Embryonic facial prominence (tissue), 1 donor: Measurements from ENCODE around the gene SLC39A13.

Source experiments
- DNase-seq: peaks from one replicate; pipeline ENCODE4 v3.0.0-alpha.2; 2016; ENCODE audit errors: extremely low spot score

SLC39A13 gene

GRCh38 chr11:47403135-47403534 is 5.3 kb upstream of the SLC39A13 start:
- no peak for DNase-seq

DNA sequence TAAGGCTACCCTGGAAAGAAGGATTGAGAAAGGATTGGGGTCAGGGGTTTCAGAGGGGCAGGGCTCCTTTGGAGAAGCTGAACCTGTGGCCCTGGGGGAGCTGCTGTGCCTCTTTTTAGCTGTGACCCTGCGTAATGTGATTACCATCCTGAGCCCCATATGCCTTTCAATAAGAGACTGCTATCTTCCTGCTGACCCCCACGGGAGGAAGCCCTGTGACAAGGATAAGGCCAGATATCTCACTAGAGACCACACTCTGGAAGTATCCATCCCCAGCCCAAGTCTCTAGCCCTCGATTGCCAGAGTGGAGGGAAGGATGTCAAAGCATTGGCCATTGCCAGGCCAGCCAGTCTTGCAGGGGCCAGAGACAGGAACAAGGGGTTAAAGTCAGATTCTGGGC is 4.8 kb upstream of the SLC39A13 start:
- no peak for DNase-seq

- no peak for DNase-seq
Measured at GRCh38 chr11:47406896-47407745, 1.3 kb upstream of the SLC39A13 start.

- no peak for DNase-seq
Measured at GRCh38 chr11:47408598-47409439, 429 bp downstream of the SLC39A13 start.

- no peak for DNase-seq
Measured at GRCh38 chr11:47409440-47410369, 1.3 kb downstream of the SLC39A13 start.

DNA sequence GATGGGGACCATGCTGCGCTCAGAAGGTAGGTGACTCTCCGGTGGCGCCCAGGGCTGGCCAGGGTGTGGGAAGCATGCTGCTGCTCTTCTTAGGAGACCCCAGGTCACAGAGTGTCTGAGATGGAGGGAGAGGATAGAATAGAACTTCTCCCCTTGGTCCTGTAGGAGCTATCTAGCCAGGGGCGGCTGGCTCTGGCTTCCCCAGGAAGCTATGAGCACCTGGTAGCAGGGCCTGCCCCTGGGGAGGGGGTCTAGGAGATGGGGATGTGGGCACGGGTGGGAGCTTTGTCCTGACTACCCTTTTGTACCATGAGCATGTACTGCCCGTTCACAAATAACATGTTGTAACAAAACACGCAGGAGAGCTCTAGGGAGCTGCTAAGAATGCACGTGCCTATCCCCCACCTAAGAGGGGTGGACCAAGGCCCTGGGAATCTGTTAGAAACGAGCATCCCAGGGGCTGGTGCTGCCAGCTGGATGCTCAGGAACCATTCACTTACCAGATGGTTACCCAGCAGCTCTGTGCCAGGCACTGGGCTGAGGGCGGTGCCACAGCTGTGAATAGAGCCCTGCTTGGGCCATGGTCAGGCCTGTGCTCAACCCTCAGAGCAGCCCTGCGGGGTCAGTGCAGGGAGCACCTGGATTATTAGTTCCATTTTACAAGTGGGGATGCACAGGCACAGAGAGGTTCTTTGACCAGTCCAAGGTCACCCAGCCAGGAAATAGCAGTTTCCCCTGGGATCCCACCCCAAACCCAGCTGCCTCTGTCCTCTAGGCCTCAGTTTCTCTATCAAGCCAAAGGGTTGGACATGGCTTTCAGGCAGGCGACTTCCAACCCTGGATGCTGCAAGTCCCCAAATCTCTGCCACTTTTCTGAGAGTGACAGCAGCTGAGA is 2.2 kb downstream of the SLC39A13 start:
- DNase-seq, result no peak

DNA sequence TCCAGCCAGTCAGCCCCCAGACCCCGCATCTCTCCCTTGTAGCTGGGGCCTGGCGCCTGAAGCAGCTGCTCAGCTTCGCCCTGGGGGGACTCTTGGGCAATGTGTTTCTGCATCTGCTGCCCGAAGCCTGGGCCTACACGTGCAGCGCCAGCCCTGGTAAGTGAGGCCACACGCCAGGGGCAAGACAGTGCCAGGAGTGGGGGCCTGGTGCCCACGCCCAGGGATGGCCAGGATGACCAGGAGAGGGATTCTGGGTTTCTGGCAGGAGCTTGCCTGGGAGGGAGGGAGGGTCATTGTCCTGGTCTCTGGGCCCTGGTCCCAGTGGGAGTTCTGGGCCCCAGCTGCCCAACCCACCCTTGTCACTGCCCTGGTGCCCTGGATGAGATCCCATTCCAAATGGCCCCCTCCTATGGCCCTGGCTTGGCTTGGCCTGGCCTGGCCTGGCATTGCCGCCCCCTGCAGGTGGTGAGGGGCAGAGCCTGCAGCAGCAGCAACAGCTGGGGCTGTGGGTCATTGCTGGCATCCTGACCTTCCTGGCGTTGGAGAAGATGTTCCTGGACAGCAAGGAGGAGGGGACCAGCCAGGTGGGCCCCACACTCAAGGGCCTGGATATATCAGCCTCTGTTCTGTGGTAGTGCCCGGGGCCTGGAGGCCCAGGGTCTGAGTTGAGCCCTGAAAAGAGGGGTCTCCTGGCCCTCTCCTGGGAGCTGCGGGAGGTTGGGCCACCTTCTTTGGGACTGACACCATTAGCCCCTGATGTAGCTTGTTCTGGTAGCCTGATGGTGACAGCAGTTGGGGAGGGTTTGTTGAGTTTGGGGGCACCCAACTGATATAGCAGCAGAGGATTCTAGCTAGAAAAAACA is 3.7 kb downstream of the SLC39A13 start:
- DNase-seq, result no peak

DNA sequence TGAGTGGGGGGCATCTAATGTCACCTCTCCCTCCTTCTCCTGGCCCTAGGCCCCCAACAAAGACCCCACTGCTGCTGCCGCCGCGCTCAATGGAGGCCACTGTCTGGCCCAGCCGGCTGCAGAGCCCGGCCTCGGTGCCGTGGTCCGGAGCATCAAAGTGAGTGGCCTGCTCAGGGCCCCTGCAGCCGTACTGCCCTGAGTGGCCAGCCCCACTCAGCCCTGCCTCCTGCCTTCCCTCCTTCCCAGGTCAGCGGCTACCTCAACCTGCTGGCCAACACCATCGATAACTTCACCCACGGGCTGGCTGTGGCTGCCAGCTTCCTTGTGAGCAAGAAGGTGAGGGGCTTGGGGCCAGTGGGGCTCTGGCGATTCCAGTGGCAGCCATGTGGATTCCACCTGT is 5.0 kb downstream of the SLC39A13 start:
- no peak for DNase-seq

DNA sequence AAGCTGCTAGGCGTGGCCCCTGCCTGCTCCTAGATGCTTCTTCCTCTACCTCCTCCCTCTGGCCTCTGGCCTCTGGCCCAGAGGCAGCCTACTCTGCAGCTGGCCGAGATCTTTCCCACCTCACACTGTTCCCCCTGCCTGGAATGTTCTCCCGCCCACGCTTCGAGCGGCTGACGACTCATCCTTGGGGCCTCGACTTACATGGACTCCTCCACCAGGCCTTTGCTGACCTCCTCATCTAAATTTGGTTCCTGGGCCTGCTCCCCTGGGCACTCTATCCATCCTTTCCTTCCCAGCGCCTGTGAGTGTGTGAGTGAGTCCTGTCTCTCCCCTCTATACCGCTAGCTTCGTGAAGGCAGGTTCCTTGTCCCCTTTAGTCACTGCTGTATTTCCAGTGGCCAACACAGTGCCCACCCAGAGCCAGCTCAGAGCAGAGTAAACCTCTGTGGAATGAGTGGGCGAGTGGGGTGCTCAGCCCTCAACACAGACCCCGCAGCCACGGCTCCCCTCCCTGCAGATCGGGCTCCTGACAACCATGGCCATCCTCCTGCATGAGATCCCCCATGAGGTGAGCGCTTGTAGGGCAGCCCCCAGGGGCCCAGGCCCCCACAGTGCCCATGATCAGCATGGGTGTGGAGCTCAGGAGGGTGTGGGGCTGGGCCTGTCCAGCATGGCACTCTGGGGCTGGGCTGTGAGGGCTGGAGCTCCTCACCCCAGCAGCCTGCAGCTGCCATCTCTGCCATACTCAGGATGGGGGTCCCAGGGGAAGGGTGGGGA is 5.7 kb downstream of the SLC39A13 start:
- DNase-seq, result no peak

DNA sequence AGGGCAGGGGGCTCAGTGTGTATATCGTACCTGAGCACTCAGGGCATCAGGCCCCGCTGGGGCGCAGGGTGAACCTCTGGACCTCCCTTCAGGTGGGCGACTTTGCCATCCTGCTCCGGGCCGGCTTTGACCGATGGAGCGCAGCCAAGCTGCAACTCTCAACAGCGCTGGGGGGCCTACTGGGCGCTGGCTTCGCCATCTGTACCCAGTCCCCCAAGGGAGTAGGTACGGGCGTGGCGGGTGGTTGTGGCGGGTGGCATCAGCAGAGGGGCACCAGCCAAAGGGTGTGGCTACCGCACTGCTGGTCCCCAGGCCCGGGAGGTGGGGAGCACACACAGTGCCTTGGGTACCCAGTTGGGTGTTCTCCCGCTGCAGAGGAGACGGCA is 6.3 kb downstream of the SLC39A13 start:
- no peak for DNase-seq

DNA sequence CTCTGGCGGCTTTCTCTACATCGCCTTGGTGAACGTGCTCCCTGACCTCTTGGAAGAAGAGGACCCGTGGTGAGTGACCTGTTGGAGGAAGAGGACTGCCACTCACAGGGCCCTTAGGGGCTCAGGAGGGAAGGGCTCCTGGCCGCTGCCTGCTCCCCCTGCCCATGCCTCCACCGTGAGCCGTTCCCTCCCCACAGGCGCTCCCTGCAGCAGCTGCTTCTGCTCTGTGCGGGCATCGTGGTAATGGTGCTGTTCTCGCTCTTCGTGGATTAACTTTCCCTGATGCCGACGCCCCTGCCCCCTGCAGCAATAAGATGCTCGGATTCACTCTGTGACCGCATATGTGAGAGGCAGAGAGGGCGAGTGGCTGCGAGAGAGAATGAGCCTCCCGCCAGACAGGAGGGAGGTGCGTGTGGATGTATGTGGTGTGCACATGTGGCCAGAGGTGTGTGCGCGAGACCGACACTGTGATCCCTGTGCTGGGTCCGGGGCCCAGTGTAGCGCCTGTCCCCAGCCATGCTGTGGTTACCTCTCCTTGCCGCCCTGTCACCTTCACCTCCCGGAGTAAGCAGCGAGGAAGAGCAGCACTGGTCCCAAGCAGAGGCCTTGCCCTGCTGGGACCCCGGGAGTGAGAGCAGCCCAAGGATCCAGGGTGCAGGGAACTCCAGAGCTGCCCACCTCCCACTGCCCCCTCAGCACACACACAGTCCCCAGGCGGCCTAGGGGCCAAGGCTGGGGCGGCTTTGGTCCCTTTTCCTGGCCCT is 6.9 kb downstream of the SLC39A13 start:
- DNase-seq, result no peak

DNA sequence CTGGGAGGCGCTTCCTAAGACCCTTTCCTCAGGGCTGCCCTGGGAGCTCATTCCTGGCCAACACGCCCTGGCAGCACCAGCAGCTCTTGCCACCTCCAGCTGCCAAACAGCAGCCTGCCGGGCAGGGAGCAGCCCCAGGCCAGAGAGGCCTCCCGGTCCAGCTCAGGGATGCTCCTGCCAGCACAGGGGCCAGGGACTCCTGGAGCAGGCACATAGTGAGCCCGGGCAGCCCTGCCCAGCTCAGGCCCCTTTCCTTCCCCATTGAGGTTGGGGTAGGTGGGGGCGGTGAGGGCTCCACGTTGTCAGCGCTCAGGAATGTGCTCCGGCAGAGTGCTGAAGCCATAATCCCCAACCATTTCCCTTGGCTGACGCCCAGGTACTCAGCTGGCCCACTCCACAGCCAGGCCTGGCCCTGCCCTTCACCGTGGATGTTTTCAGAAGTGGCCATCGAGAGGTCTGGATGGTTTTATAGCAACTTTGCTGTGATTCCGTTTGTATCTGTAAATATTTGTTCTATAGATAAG is 7.6 kb downstream of the SLC39A13 start:
- DNase-seq, result no peak

DNA sequence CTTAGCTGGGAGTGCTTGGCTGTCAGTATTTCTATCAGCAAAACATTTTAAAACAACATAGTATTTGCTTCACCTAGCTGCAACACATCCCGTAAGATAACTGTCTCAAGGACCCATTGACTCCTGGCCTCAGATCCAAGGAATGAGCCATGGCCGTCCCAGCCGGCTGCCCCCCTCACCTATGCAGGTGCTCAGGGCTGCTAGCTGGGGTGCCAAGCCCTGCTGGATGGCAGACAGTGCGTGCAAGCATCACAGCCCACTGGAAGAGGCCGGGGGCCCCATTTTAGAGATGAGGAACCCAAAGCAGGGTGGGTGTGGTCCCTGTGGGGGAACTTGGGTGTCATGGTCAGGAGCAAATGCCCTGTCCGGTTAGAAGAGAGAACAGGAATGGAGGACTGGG is 9.3 kb downstream of the SLC39A13 start:
- DNase-seq, result no peak

GRCh38 chr11:47418454-47419259 is 10.3 kb downstream of the SLC39A13 start:
- no peak for DNase-seq

DNA sequence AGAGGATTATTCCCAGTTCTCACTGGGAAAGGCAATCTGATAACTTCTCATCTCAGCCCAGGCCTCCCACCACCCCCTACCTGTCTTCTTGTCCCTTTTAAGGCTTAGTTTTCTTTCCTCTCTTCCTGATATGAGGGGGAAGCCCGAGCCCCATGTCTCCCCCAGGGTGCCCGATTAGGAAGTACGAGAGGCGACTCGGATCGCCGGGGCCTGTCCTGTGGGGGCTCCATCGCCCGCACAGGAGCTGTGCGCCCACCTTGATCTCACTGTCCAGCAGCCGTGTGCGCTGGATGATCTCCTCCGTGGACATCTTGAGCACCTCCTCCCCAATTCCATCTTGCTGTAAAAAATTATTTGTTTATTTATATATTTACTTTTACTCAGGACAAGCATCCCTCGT is 17.2 kb downstream of the SLC39A13 start:
- DNase-seq, result no peak

DNA sequence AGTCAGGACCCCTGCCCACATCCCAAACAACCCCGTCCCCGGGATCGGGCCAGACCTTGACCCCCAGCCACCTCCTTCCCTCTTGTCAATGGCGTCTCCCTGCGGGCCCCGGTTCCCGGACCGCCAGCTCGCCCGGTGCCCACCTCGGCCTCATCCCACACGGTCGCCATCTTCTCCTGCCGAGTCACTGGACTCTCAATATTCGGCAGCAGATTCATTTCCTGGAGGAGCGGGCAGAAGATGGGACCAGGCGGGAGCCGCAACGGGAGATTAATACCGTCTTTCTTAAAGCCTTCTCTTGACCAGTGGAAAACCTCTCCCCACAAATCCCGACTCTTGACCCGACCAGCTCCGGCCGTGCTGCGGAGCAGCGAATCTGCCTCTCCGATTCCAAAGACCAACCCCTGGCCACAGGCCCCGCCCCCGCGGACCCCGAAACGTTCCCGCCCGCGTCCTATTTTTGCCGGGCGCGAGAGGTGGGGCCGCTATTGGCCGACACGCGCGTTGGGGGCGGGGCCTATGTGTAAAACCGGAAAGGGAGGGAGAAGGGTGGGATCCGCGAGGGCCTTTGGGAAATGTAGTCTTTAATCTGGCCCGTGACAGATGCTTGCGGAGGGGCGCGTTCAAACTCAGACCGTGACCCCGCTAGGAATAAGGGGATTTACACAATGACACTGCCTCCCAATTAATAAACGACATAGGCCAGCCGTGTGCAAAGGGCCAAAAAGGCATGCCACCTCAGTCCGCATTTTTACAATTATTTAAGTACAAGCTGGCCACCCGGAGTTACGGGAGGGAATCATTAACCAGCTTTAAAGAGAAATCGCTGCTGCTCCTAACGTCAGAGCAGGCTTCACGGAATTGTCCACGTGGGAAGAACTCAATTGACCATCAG is 17.9 kb downstream of the SLC39A13 start, which contains the start of gene PSMC3:
Gene PSMC3, minus strand, starts transcription at position 378 of the 895 bp plus-strand sequence. Its CDS starts 160 bp downstream, at position 218.
- DNase-seq, result peak; percentile 92
